T-helper 2 cell treated with Interferon-gamma antibody and Interleukin-4, amounts not matched to agents 5 μg/mL and 100 μg/mL, for 36 hours (primary cell): ENCODE data around the gene ASNS.
"Not testable (repeated sequence)": the region's sequence is repeated elsewhere in the genome, so short reads cannot be mapped to it uniquely, and the experiment has no call there.

Experiments
- DNase-seq: peaks from one replicate; pipeline ENCODE4 v3.0.0; 2021; ENCODE audit warnings: low spot score
- H3K27ac Mint-ChIP-seq: one replicate; pipeline ENCODE4 v1.8.0; 2021; ENCODE audit warnings: mild to moderate bottlenecking, mixed read lengths
- H3K27me3 Mint-ChIP-seq: one replicate; pipeline ENCODE4 v1.8.0; 2021; ENCODE audit warnings: low read depth, mixed read lengths
- H3K36me3 Mint-ChIP-seq: one replicate; pipeline ENCODE4 v1.8.0; 2021; ENCODE audit warnings: low read depth, mixed read lengths
- H3K4me1 Mint-ChIP-seq: one replicate; pipeline ENCODE4 v1.8.0; 2021; ENCODE audit warnings: low read depth, mixed read lengths
- H3K4me3 Mint-ChIP-seq: one replicate; pipeline ENCODE4 v1.8.0; 2022; ENCODE audit warnings: mild to moderate bottlenecking, moderate library complexity, mixed read lengths
- H3K9me3 Mint-ChIP-seq: one replicate; pipeline ENCODE4 v1.8.0; 2021; ENCODE audit warnings: mixed read lengths

ASNS gene, protein sequence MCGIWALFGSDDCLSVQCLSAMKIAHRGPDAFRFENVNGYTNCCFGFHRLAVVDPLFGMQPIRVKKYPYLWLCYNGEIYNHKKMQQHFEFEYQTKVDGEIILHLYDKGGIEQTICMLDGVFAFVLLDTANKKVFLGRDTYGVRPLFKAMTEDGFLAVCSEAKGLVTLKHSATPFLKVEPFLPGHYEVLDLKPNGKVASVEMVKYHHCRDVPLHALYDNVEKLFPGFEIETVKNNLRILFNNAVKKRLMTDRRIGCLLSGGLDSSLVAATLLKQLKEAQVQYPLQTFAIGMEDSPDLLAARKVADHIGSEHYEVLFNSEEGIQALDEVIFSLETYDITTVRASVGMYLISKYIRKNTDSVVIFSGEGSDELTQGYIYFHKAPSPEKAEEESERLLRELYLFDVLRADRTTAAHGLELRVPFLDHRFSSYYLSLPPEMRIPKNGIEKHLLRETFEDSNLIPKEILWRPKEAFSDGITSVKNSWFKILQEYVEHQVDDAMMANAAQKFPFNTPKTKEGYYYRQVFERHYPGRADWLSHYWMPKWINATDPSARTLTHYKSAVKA

DNA sequence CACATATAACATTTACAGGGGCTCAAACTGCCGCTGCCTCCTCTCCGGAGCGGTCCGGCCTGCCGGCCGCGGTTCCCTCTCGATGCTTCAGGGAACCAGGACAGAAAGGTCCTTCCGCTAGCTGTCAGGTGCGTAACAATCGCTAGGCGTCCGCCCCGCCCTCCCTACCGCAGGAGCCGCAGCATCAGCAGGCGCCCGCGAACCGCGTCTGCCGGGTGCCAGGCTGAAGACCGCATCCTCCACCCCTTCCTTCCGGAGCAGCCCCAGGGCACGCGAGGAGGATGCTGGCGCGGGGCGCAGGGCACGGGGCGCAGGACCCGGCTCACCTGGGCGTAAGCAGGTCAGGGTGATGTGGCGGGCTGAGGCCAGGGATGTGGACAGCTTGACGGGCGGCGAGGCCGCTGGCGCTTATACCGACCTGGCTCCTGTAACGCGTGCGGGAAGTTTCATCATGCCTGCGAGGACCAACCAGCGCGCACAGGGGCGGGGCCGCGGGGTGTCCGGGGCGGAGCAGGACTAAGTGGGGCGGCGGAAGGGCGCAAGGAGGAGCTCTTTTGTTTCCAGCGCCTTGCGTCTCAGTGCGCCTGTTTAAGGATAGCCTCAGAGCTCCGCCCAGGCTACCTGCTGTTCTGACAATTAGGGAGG is at the start of gene ASNS:
Gene ASNS (minus strand): TSS at position 384 of the 645 bp plus-strand sequence. CDS start 3,252 bp downstream, outside the sequence.
- Mint-ChIP-seq H3K27me3 (no peaks in the 10 kb centered on the region), H3K36me3 (peaks cover 20% of the 10 kb centered on the region), H3K4me3 (peak within 1 kb of the TSS; percentile 91), H3K9me3 (no peaks in the 10 kb centered on the region), H3K27ac (peak within 1 kb of the TSS; percentile 92), H3K4me1 (peaks cover 24% of the 10 kb centered on the region)
- DNase-seq = peak; percentile 91

DNA sequence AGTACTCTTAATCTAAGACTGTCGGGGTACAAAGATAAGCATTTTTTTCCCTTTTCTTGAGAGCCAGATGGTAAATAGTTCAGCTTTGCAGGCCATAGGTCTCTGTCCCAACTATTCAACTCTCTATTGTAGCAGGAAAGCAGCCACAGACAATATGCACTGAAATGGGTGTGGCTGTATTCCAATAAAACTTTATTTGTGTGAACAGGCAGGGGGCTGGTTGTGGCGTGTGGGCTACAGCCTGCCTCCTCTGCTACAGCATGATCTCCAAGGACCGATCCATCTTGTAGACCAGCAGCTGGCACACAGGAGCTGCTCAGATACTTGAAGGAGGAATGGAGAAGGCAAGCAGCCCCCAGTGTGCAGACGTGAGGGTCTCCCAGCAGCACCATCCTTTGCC is 49.0 kb upstream of the ASNS start:
- H3K27me3 Mint-ChIP-seq, H3K36me3 Mint-ChIP-seq, H3K27ac Mint-ChIP-seq, H3K4me3 Mint-ChIP-seq, H3K4me1 Mint-ChIP-seq, DNase-seq, H3K9me3 Mint-ChIP-seq: not testable (repeated sequence)

DNA sequence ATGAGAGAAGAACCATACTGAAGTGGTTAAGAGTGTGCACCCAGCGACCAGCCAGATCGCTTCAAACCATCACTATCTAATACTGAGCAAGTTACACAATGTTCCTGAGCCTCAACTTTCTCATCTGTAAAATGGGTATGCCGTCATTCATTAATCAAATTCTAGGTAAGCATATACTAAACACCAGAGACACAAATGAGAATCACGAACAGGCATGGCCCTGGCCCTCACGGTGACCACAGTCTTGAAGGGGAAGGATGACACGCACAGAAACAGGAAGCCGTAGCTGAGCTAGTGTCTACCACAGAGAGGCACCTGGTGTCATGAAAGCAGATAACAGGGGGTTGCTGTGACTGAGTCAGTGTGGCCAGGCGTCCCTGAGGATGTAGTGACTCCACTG is 43.1 kb upstream of the ASNS start:
- Mint-ChIP-seq H3K4me3 (peak overlapping the region; percentile 18), H3K4me1 (peaks cover 14% of the 10 kb centered on the region), H3K27ac (peak overlapping the region; percentile 36)
- not testable (repeated sequence) for DNase-seq, H3K27me3 Mint-ChIP-seq, H3K9me3 Mint-ChIP-seq, H3K36me3 Mint-ChIP-seq

DNA sequence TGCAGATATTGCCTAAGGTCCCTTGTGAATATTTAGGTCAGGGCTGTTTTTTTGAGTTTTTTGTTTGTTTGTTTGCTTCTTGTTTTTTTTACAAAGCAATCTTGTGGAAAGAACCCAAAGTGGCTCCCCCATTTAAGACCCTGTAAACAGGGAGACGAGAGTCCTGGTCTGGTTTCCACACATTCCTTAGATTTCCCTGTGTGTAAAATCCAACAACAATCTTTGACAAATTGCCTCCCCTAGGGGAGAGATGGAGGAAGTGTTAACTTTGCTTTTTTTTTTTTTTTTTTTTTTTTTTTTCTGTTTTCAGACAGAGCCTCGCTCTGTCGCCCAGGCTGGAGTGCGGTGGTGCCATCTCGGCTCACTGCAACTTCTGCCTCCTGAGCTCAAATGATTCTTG is 40.1 kb upstream of the ASNS start:
- not testable (repeated sequence) for H3K27me3 Mint-ChIP-seq, H3K4me3 Mint-ChIP-seq, H3K27ac Mint-ChIP-seq, DNase-seq, H3K36me3 Mint-ChIP-seq, H3K9me3 Mint-ChIP-seq
- H3K4me1 Mint-ChIP-seq = peaks cover 14% of the 10 kb centered on the region

DNA sequence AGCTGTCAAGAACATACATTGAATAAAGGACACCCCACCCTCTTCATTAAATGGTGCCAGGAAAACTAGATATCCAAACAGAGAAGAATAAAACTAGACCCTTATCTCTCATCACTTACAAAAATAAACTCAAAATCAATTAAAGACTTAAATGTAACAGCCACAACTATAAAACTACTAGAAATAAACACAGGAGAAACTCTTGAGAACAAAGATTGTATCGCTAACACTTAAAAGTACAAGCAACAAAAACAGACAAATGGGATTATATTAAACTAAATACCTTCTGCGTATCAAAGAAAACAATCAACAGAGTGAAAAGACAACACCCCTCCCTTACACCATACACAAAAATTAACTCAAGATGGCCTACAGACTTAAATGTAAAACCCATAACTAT is 24.7 kb upstream of the ASNS start:
- DNase-seq, H3K4me3 Mint-ChIP-seq, H3K36me3 Mint-ChIP-seq, H3K27ac Mint-ChIP-seq, H3K27me3 Mint-ChIP-seq, H3K9me3 Mint-ChIP-seq, H3K4me1 Mint-ChIP-seq: not testable (repeated sequence)

DNA sequence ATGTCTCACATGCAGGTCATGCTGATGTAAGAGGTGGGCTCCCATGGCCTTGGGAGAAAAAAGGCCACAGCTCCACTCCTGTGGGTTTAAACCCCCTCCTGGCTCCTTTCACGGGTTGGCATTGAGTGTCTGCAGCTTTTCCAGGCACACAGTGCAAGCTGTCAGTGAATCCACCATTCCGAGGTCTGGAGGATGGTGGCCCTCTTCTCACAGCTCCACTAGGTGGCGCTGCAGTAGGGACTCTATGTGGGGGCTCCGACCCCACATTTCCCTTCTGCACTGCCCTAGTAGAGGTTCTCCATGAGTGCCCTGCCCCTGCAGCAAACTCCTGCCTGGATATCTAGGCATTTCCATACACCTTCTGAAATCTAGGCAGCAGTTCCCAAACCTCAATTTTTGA is 19.5 kb upstream of the ASNS start:
- H3K36me3 Mint-ChIP-seq, H3K4me1 Mint-ChIP-seq, H3K4me3 Mint-ChIP-seq, H3K27me3 Mint-ChIP-seq, H3K27ac Mint-ChIP-seq, DNase-seq: not testable (repeated sequence)
- peaks cover 12% of the 10 kb centered on the region for H3K9me3 Mint-ChIP-seq

DNA sequence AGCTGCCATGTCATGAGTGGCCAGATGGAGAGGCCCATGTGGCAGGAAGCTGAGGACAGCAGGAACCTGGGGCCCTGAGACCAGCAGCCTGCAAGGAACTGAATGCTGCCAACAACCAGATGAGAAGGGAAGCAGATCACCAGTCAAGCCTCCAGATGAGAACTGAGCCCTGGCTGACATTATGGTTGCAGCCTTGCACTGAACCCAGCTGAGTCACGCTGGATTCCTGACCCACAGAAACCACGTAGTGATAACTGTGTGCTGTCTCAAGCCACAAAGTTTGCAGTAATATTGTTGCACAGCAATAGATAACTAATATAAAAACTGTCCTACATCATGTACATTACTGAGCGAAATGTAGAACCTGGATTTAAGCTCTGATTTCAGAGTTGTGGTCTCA is 7.3 kb upstream of the ASNS start:
- not testable (repeated sequence) for H3K36me3 Mint-ChIP-seq, DNase-seq, H3K4me3 Mint-ChIP-seq, H3K27me3 Mint-ChIP-seq, H3K4me1 Mint-ChIP-seq, H3K27ac Mint-ChIP-seq, H3K9me3 Mint-ChIP-seq

DNA sequence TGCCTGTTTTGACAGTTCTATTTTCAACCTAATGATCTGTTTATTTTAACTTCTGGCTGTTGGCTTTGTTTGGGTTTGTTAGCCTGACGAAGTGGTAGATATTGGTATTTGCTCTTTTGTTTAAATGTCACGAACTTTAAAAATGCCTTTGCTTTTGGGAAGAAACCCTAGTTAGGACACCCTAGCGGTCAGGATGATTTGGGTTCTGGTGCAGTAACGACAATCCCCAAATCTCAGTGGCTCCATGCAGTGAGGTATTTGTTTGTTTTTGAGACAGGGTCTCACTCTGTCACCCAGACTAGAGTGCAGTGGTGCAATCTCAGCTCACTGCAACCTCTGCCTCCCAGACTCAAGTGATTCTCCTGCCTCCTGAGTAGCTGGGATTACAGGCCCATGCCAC is 2.7 kb upstream of the ASNS start:
- not testable (repeated sequence) for H3K27me3 Mint-ChIP-seq, DNase-seq, H3K36me3 Mint-ChIP-seq, H3K4me3 Mint-ChIP-seq, H3K27ac Mint-ChIP-seq, H3K9me3 Mint-ChIP-seq
- H3K4me1 Mint-ChIP-seq = peaks cover 15% of the 10 kb centered on the region

DNA sequence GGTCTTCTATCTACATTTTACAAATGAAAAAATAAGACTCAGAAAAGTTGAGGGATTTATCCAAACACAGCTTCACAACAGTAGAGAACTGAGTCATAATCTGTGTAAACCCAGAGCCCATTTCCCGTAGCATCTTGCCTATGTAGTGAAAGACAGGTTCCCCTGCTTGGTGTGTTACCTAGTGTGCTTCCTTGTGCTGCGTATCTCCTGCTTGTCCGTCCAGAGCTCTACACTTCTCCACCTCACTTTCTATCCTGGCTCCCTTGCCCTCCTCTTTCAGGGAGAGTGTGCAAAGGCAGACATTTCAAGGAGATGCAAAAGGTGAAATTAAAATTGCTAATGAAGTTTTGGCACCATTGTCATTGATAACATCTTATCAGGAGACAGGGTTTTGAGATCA is 1.4 kb upstream of the ASNS start:
- Mint-ChIP-seq H3K27ac (no peak overlapping the region), H3K4me1 (peaks cover 21% of the 10 kb centered on the region), H3K36me3 (peaks cover 12% of the 10 kb centered on the region), H3K27me3 (no peaks in the 10 kb centered on the region), H3K4me3 (no peak overlapping the region), H3K9me3 (no peaks in the 10 kb centered on the region)
- no peak for DNase-seq

DNA sequence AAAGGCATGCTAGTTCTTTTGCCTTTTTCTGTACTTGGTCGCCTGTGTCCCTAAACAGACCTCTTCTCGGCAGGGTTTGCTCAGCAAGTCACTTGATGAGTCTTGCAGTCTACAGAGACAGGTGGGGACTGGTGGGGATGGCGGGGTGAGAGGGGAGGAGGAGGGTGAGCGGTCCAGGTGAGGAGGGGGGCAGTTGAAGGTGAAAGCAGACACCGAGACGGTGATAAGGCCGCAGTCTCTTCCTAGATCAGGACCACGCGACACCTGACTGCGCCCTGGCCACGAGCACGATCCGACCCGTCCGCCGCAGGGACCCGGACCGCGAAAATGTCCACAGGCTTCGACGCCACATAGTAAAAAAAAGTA is 566 bp downstream of the ASNS start:
- no peaks in the 10 kb centered on the region for H3K9me3 Mint-ChIP-seq
- H3K27me3 Mint-ChIP-seq = no peaks in the 10 kb centered on the region

DNA sequence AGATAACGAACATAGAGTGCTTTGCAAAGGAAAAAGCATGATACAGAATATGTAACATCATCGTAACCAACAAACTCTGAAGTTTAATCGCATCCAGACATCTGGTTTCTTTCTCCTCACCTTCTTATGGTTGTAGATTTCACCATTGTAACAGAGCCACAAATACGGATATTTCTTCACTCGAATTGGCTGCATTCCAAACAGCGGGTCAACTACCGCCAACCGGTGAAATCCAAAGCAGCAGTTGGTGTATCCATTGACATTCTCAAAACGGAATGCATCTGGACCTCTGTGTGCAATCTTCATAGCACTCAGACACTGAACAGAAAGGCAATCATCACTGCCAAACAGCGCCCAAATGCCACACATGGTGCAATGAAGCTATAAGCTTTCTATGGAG is 3.4 kb downstream of the ASNS start:
- Mint-ChIP-seq H3K4me3 (no peak overlapping the region), H3K27me3 (no peaks in the 10 kb centered on the region), H3K9me3 (no peaks in the 10 kb centered on the region), H3K36me3 (peaks cover 33% of the 10 kb centered on the region), H3K27ac (no peak overlapping the region), H3K4me1 (peaks cover 33% of the 10 kb centered on the region)
- DNase-seq = no peak

More for the DNA sequence above, 566 bp downstream of the ASNS start:
- Mint-ChIP-seq H3K36me3 (peaks cover 24% of the 10 kb centered on the region), H3K4me3 (peak overlapping the region; percentile 91), H3K27ac (peak overlapping the region; percentile 92), H3K4me1 (peaks cover 26% of the 10 kb centered on the region)
- no peak for DNase-seq

DNA sequence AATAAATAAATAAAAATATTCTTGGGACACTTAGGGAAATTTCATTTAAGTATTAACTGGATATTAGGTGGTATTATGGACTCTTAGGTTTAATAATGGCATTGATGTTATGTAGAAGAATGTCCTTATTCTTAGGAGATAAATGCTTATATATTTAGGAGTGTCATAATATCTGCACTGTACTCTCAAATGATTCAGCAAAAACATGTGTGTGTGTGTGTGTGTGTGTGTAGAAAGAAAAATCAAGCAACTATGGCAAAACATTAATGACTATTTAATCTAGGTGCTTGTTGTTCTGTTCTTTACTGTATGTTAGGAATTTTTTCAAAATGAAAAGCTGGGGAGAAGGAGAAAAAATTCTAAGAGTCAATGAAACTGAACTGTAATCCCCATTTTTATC is 3.9 kb downstream of the ASNS start:
- Mint-ChIP-seq H3K4me3 (no peak overlapping the region), H3K27ac (no peak overlapping the region), H3K4me1 (peaks cover 32% of the 10 kb centered on the region), H3K27me3 (no peaks in the 10 kb centered on the region), H3K36me3 (peaks cover 37% of the 10 kb centered on the region), H3K9me3 (no peaks in the 10 kb centered on the region)
- DNase-seq = no peak

DNA sequence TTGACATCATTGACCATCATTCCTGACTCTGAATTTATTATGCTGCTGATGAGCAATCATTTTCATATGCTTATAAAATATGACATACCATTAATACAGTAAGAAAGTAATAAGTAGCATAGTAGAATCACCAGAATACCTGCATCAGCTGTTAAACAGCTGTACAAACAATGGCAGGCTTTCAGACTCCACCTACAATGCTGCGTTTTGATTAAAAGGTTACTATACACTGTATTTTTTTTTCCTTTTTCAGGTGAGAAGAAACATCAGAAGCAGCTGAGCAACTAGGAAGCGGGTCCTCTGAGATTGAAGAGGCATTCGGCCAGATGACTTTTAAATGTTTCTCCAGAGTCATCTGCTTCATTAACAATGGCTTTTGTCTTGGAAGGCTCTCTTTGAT is 7.1 kb downstream of the ASNS start:
- H3K27me3 Mint-ChIP-seq = no peaks in the 10 kb centered on the region
- H3K36me3 Mint-ChIP-seq = peaks cover 55% of the 10 kb centered on the region
- H3K4me3 Mint-ChIP-seq = no peak overlapping the region
- H3K27ac Mint-ChIP-seq = peak overlapping the region; percentile 1
- peaks cover 22% of the 10 kb centered on the region for H3K4me1 Mint-ChIP-seq
- H3K9me3 Mint-ChIP-seq = no peaks in the 10 kb centered on the region
- DNase-seq = no peak

DNA sequence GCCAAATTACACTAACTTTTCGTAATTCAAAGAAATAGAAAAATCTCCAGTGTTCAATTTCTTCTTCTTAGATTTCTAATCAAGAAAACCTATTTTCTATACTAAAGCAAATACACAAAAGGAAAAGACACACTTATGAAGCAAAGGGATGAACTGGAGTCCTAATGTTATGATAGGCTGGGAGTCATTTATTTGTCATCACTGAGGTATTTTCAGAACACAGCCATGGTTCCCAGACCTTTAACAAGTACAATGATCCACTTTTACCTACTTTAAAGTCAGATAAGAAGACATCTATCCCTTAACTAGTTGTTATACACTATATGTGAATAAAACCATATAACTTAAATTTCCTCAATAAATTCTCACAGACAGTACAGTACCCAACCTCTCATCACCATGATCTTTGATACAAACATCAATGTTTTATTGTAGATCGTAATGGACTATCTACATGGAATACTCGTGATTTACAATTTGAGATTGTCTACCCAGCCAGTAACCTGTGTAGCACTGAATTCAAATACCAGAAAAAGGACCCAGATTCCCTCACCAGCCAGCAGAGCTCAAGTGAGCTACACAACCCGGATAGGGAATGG is 12.5 kb downstream of the ASNS start:
- H3K27ac Mint-ChIP-seq = no peak overlapping the region
- H3K4me1 Mint-ChIP-seq = peaks cover 8% of the 10 kb centered on the region
- H3K4me3 Mint-ChIP-seq = no peak overlapping the region
- peaks cover 59% of the 10 kb centered on the region for H3K36me3 Mint-ChIP-seq
- no peaks in the 10 kb centered on the region for H3K9me3 Mint-ChIP-seq
- H3K27me3 Mint-ChIP-seq = no peaks in the 10 kb centered on the region
- DNase-seq = no peak
